Measurements from ENCODE around the gene TTI1.

Gene TTI1

GRCh38 chr20:37987602-37988290 lies 45.5 kb downstream of the TTI1 start:
- DNase-seq (ENCODE audit: low read depth): no peak

GRCh38 chr20:37986873-37987601 lies 46.2 kb downstream of the TTI1 start:
- no peak for DNase-seq (ENCODE audit: low read depth)

- DNase-seq (ENCODE audit: low read depth): no peak
These were observed 47.0 kb downstream of the TTI1 start for GRCh38 chr20:37986044-37986858.

GRCh38 chr20:37984018-37984785 lies 49.1 kb downstream of the TTI1 start:
- DNase-seq (ENCODE audit: low read depth): no peak

- no peak for DNase-seq (ENCODE audit: low read depth)
These were observed 50.0 kb downstream of the TTI1 start for GRCh38 chr20:37983286-37983685.

- no peak for DNase-seq (ENCODE audit: low read depth)
These were observed 51.7 kb downstream of the TTI1 start for GRCh38 chr20:37981568-37981967.

- no peak for DNase-seq (ENCODE audit: low read depth)
These were observed 52.4 kb downstream of the TTI1 start for GRCh38 chr20:37980876-37981275.

- no peak for DNase-seq (ENCODE audit: low read depth)
These were observed 52.9 kb downstream of the TTI1 start for GRCh38 chr20:37980383-37980782.

- no peak for DNase-seq (ENCODE audit: low read depth)
These were observed 54.0 kb downstream of the TTI1 start for GRCh38 chr20:37979021-37979985.

- DNase-seq (ENCODE audit: low read depth): no peak
These were observed 55.5 kb downstream of the TTI1 start for GRCh38 chr20:37977786-37978185.

GRCh38 chr20:37977338-37977737 lies 55.9 kb downstream of the TTI1 start:
- DNase-seq (ENCODE audit: low read depth): no peak

- no peak for DNase-seq (ENCODE audit: low read depth)
These were observed 56.4 kb downstream of the TTI1 start for GRCh38 chr20:37976887-37977286.

- DNase-seq (ENCODE audit: low read depth): no peak
These were observed 60.0 kb downstream of the TTI1 start for GRCh38 chr20:37973059-37973910.

GRCh38 chr20:37972256-37973058 lies 60.8 kb downstream of the TTI1 start:
- no peak for DNase-seq (ENCODE audit: low read depth)

GRCh38 chr20:37971561-37972127 lies 61.6 kb downstream of the TTI1 start:
- DNase-seq (ENCODE audit: low read depth): no peak

- no peak for DNase-seq (ENCODE audit: low read depth)
These were observed 62.4 kb downstream of the TTI1 start for GRCh38 chr20:37970856-37971245.

- DNase-seq (ENCODE audit: low read depth): no peak
These were observed 63.1 kb downstream of the TTI1 start for GRCh38 chr20:37969949-37970855.
